Stimulated activated naive CD8-positive, alpha-beta T cell treated with anti-CD3 and anti-CD28 coated beads, Interleukin-15, amount 100 ng/mL, for 72 hours (primary cell): ENCODE measurements around the gene KDSR.

Source experiments
- ATAC-seq: fragments of 150-1000 bp; cut with Tn5 transposase; 2 replicates; pipeline ENCODE4 v1.10.0; 2021; ENCODE audit warnings: mild to moderate bottlenecking, moderate library complexity
- DNase-seq, 2 donors: peaks; one replicate each; pipeline ENCODE4 v3.0.0; 2021 to 2022
- H3K27ac Mint-ChIP-seq, 2 donors: one replicate each; pipeline ENCODE4 v1.8.0; 2022; ENCODE audit warnings: mild to moderate bottlenecking in 2 of 2, mixed read lengths in 2 of 2, moderate library complexity in 2 of 2
- H3K27me3 Mint-ChIP-seq: one replicate; pipeline ENCODE4 v1.8.0; 2022; ENCODE audit warnings: mixed read lengths
- H3K4me1 Mint-ChIP-seq: one replicate; pipeline ENCODE4 v1.8.0; 2022; ENCODE audit warnings: mild to moderate bottlenecking, mixed read lengths
- H3K4me3 Mint-ChIP-seq, 2 donors: one replicate each; pipeline ENCODE4 v1.8.0; 2022; ENCODE audit warnings: mild to moderate bottlenecking in 2 of 2, mixed read lengths in 2 of 2, moderate library complexity in 1 of 2
- H3K9me3 Mint-ChIP-seq, 2 donors: one replicate each; pipeline ENCODE4 v1.8.0; 2022; ENCODE audit warnings: mixed read lengths in 2 of 2

Gene KDSR, protein sequence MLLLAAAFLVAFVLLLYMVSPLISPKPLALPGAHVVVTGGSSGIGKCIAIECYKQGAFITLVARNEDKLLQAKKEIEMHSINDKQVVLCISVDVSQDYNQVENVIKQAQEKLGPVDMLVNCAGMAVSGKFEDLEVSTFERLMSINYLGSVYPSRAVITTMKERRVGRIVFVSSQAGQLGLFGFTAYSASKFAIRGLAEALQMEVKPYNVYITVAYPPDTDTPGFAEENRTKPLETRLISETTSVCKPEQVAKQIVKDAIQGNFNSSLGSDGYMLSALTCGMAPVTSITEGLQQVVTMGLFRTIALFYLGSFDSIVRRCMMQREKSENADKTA

DNA sequence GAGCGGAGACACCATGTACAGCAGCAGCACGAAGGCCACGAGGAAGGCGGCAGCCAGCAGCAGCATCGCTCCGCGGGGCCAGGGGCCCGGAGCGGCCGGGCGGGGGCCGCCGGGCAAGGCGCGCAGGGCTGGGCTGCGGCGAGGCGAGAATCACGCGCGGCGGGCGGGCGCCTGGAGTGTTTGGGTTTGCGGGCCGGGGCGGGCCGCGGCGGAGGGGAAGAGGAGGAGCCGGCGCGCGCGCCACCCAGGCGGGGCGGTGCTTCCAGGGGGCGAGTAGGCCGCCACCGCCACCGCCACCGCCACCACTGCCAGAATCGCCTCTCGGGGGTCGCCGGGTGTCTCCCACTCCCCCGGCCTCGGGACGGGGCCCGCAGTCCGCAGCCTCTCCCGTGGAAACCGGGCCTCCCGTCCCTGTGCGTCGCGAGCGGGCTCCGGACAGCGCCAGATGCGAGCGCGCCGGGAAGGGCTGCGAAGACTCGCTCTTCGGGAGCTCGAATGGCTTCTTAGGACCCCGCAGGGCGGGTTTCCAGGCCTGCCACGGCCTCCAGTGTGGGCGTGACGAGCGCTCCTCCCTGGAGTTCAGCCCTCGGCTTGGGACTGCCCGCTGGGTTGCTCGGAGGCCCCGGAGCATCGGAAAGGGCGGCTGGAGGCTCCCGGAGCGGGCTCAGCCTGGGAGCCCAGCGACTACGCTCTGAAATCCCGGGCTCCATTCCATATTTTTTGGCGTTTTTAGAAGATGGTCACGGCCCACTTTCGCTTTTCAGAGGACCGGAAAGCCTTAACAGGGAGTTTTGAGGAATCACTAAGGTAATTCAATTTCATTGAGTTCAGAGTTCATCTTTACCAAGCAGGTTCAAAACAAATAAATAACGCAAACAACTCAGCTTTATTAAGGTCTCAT lies at the start of gene KDSR:
Gene KDSR (minus strand): TSS at position 154 of the 901 bp plus-strand sequence. CDS start 88 bp downstream, at position 66.
- peak; percentile 83 to 85 for DNase-seq
- Mint-ChIP-seq H3K4me3 (peak within 1 kb of the TSS; percentile 93 to 97), H3K9me3 (peaks cover 8 to 14% of the 10 kb centered on the region in 2 donors), H3K27me3 (no peaks in the 10 kb centered on the region), H3K27ac (peak within 1 kb of the TSS; percentile 88 to 92), H3K4me1 (peaks cover 41% of the 10 kb centered on the region)
- peak; percentile 88 for ATAC-seq

DNA sequence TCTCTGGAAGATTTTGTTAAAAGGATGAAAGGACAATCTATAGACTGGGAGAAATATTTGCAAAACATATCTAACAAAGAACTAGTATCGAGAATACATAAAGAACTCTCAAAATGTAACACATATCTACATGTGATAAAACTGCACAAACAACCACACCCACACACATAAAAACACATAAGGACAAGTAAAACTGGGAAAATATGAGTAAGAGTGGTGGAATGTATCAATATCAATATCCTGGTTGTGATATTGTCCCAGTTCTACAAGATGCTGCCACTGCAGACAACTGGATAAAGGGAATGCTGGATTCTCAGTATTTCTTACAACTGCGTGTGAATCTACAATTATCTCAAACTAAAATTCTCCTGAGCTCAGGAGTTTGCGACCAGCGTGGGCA lies 45.9 kb upstream of the KDSR start:
- no peak overlapping the region for H3K4me3 Mint-ChIP-seq
- no peak overlapping the region for H3K27ac Mint-ChIP-seq
- ATAC-seq (no peak), DNase-seq (no peak)
- peaks cover 47% of the 10 kb centered on the region for H3K4me1 Mint-ChIP-seq
- no peaks in the 10 kb centered on the region for H3K27me3 Mint-ChIP-seq
- no peaks in the 10 kb centered on the region for H3K9me3 Mint-ChIP-seq

DNA sequence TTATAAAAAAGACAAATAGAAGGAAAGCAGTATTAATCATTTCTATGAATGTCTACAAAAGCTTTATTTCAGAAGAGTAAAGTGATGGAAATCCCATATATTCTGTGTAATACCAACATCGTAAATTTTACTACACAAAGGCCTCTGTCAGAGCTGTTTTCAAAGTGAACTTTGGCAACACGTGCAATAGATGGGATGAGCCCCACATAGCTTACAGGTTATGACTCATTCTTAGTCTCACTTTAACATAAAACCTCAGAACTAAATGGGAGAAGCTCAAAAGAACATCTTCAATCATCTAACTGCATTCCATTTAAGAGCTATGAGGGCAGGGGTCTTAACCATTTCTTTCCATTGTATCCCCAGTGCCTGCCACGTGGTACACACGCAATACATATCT lies 43.8 kb upstream of the KDSR start:
- H3K4me3 Mint-ChIP-seq: no peak overlapping the region
- no peaks in the 10 kb centered on the region for H3K9me3 Mint-ChIP-seq

DNA sequence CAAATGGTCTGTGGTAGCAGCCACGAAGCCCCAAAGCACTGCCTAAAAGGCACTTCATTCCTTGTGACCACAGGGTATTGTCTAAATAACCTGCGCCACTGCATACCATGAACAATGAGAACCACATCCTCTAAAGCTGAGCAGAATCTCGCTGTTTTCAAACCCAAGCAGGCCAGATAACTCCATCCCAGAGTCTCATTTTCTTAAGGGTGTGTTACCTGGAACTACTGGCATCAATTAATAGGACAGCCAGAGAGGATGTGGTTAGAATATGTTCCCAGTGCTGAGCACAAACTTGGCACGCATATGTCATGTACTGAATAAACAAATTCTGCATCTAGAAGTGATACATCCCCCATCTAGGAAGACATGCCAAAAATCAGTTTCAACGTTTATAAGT lies 42.3 kb upstream of the KDSR start:
- H3K4me3 Mint-ChIP-seq: no peak overlapping the region
- no peaks in the 10 kb centered on the region for H3K9me3 Mint-ChIP-seq
- H3K27me3 Mint-ChIP-seq: no peaks in the 10 kb centered on the region
- ATAC-seq (peak; percentile 80), DNase-seq (no peak)
- peaks cover 47% of the 10 kb centered on the region for H3K4me1 Mint-ChIP-seq
- no peak overlapping the region for H3K27ac Mint-ChIP-seq

More for the DNA sequence above, 43.8 kb upstream of the KDSR start:
- ATAC-seq: peak; percentile 81
- H3K4me1 Mint-ChIP-seq: peaks cover 47% of the 10 kb centered on the region
- peak overlapping the region; percentile 15 to 60 for H3K27ac Mint-ChIP-seq
- H3K27me3 Mint-ChIP-seq: no peaks in the 10 kb centered on the region
- DNase-seq: no peak

DNA sequence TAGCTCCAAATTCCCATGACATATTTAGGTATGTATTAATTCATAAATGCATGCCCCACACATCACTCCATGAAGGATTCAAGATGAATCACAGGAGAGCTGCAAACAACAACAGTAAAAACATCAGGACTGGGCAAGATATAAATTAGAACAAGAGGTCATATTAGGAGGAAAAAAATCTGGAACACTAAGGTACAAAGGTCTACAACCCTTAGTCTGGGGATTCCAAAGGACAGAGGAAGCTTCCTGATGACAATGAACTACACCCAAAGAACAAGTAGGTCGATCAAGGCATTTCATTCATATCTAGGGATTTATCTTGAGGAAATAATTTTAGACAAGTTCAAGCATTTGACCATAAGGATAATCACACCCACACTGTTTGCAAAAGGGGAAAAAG lies 40.7 kb upstream of the KDSR start:
- H3K4me1 Mint-ChIP-seq: peaks cover 34% of the 10 kb centered on the region
- ATAC-seq: no peak
- H3K4me3 Mint-ChIP-seq: no peak overlapping the region
- no peak for DNase-seq
- H3K9me3 Mint-ChIP-seq: no peaks in the 10 kb centered on the region
- H3K27me3 Mint-ChIP-seq: no peaks in the 10 kb centered on the region
- H3K27ac Mint-ChIP-seq: peak overlapping the region in 1 of 2 donors; percentile 68

DNA sequence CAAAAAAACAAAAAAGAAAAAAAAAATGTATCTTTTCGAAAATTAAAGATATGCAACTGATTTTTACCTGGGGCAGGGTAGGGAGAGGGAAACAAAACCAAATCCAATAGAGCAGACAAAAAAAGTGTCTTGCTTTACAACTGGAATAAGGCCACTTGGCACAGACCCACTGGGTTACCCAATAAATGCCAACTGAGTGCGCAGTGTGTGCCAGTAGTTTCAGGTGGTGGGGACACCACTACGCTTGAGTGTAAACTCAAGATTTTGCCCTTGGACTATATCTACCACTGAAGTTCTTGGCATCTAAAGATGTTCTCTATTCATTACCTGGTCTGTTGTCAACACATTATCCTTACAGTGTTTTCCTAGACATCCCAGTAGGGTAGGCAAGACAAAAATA lies 39.0 kb upstream of the KDSR start:
- Mint-ChIP-seq H3K27me3 (no peaks in the 10 kb centered on the region), H3K4me3 (no peak overlapping the region), H3K9me3 (no peaks in the 10 kb centered on the region), H3K4me1 (peaks cover 29% of the 10 kb centered on the region), H3K27ac (no peak overlapping the region)
- DNase-seq (no peak), ATAC-seq (no peak)

DNA sequence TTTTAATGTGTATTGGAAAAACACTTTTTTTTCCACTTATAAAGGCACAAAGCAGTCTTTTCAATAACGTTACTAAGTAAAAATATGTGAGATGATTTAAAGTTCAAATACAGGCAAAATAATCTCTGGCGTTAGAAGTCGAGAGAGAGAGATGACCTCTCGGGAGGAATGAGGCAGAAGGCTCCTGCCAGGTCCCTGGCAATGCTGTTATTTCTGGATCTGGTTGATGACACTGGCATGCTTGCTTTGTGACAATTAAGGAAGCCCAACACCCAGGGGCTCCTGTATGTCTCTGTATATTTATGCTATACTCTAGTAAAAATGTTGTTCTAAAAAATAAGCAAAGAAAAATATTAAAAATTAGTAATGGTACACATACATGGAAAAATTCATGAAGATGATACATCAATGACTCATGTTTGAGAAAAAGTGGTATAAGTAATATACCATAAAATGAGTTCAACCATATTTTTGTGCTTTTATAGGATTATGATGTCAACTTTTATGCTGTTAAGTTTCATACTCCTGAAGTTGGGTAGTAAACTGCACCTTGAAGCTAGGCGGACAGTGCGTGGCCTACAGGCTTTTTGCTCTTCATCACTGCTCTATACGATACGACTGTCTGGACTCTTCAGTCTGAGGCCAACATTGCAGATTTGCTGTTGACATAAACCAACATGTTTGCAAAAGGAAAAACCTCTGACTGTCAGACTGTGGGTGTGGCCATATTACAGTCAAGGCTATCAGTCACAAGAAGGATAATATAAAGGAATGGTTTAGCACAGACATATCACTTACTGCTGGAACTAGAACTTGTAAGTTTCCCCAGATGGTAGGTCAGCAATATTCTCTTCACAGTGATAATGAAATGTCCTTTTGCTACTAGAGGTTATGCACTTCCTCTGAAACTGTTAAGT lies 35.5 kb upstream of the KDSR start:
- DNase-seq: no peak
- Mint-ChIP-seq H3K4me3 (no peak overlapping the region), H3K9me3 (no peaks in the 10 kb centered on the region), H3K27ac (peak overlapping the region in 1 of 2 donors; percentile 59), H3K4me1 (peaks cover 11% of the 10 kb centered on the region), H3K27me3 (no peaks in the 10 kb centered on the region)
- ATAC-seq: no peak

DNA sequence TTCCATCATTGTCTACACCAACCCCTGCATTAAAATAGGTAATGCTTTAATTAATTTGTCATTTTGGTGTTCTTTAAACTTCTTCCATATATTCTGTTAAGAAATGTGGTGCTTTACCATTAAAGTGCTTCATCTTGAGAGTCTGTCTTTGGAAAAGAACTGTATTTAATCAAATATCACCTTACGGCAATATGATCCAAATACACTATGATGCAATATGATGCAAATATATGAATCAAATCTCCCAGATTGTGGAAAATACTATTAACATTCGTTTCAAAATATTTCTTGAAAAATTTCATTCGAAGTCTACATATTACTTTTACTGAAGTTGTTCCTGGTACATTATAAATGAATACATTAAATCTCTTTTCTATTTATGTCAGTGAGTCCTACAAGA lies 32.3 kb upstream of the KDSR start:
- H3K4me1 Mint-ChIP-seq: peaks cover 11% of the 10 kb centered on the region
- no peak for ATAC-seq
- H3K9me3 Mint-ChIP-seq: no peaks in the 10 kb centered on the region
- no peaks in the 10 kb centered on the region for H3K27me3 Mint-ChIP-seq
- no peak overlapping the region for H3K27ac Mint-ChIP-seq
- H3K4me3 Mint-ChIP-seq: no peak overlapping the region
- no peak for DNase-seq

DNA sequence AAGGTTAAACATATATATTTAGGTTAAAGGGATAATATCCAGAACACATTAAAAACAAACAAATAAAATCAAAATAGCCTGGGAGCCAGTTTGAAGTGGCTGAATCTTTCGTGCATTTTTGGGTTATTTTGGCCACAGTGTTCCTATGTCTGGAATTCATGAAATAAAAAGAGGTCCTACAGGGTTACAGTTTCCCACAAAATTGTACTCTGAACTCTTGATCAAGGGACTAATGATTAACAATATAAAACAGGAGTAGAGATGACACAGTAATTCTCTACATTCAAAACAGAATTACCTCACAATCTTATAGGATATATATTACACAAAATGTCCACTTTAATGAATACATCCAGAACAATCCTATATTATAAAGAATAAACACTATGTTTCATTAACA lies 30.3 kb upstream of the KDSR start:
- H3K27ac Mint-ChIP-seq: no peak overlapping the region

DNA sequence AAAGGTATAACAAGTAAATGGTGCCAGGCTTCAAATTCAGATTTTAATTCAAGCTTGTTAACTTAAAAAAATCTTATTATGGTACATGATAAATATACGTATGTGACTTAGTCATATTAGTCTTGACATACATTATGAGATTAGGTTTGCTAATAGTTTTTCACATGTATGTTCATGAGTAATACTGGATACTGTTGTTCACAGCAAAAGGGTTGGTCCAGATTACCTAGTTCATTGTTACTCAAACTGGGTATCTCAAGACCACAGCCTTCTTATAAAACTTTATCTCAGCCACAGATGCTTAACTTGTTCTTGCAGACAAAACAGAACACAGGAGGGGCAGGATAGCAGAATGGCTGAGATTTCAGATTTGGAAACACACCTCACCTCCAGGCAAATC lies 28.5 kb upstream of the KDSR start:
- ATAC-seq: no peak
- no peaks in the 10 kb centered on the region for H3K9me3 Mint-ChIP-seq

More for the DNA sequence above, 30.3 kb upstream of the KDSR start:
- Mint-ChIP-seq H3K27me3 (no peaks in the 10 kb centered on the region), H3K9me3 (no peaks in the 10 kb centered on the region), H3K4me3 (no peak overlapping the region), H3K4me1 (peaks cover 11% of the 10 kb centered on the region)
- no peak for ATAC-seq
- DNase-seq: no peak

DNA sequence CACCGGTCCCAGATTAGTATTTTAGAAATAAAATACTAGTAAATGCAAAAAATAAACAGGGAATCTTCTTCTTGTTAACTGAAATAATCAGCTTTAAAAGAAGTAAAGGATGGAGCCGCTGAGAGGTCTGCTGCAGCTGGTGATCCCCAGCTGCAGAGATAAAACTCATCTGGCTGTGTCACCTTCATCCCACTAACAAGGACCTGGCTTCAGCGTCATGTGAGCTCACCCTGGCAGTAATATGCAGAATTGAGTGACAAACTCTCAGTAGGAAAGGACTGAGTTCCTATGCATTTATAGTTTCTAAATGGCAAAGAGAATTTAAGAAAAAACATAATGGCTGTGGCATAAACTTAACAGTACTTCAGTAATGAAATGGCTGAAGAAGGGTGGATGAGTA lies 27.9 kb upstream of the KDSR start:
- H3K4me1 Mint-ChIP-seq: peaks cover 2% of the 10 kb centered on the region
- H3K4me3 Mint-ChIP-seq: no peak overlapping the region
- H3K27me3 Mint-ChIP-seq: no peaks in the 10 kb centered on the region
- DNase-seq (no peak), ATAC-seq (no peak)
- no peak overlapping the region for H3K27ac Mint-ChIP-seq
- H3K9me3 Mint-ChIP-seq: no peaks in the 10 kb centered on the region

More for the DNA sequence above, 28.5 kb upstream of the KDSR start:
- no peak for DNase-seq
- H3K4me1 Mint-ChIP-seq: peaks cover 7% of the 10 kb centered on the region
- no peak overlapping the region for H3K4me3 Mint-ChIP-seq
- no peaks in the 10 kb centered on the region for H3K27me3 Mint-ChIP-seq
- no peak overlapping the region for H3K27ac Mint-ChIP-seq

DNA sequence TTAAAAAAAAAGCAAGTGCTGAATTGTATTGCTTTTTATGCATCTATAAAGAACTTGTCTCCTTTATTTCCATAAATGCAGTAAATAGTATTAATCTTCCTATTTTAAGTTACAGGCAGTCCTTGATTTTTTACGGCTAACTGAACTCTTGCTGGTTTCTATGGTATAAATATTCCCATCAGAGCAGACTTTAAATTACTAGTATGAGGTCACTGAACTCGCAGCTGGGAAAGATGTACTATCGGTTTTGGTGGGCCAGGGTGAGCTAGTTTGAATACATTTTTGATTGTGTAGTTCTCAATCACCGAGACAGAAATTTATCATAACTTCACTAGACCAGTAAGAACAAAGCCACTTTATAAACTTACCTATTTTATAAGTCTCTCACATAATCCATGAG lies 20.9 kb upstream of the KDSR start:
- Mint-ChIP-seq H3K4me3 (no peak overlapping the region), H3K4me1 (no peaks in the 10 kb centered on the region), H3K27ac (no peak overlapping the region), H3K9me3 (peaks cover 0 to 6% of the 10 kb centered on the region in 2 donors), H3K27me3 (no peaks in the 10 kb centered on the region)
- ATAC-seq: no peak
- no peak for DNase-seq

DNA sequence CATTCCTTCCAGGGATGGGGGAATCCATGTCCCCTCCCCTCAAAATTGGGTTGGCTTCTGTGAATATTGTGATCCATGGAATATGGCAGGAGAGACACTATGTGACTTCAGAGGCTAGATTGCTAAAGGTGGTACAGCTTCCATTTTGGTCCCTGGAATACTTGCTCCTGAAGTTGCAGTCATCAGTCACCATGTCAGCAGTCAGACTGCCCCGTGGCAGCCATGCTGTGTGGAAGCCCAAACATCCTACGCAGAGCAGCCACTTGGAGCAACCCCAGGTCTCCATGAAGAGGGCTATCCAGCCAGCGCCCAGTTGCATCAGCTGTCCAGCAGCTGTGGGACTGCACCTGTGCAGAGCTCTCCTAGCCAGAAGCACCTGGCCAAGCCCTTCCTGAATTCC lies 15.8 kb upstream of the KDSR start:
- H3K9me3 Mint-ChIP-seq: peaks cover 0 to 6% of the 10 kb centered on the region in 2 donors
- no peak for ATAC-seq

DNA sequence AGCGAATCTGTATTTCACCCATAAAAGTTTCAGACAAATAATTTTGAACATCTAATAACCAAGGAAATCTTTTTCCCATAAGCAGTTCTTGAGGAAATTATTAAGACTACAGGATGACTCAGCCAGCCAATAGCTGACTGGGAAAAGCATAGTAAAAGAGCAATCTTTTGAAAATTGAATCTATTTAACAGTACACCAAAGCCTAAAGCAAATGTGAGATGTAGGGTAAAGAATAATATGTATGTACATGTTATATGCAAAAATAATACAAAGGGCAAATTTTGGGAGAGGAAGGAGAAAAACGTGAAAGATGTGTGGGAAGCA lies 12.6 kb upstream of the KDSR start:
- peaks cover 37% of the 10 kb centered on the region for H3K4me1 Mint-ChIP-seq
- DNase-seq (no peak), ATAC-seq (no peak)
- peak overlapping the region in 1 of 2 donors; percentile 85 for H3K27ac Mint-ChIP-seq
- peak overlapping the region in 1 of 2 donors; percentile 1 for H3K4me3 Mint-ChIP-seq
- no peaks in the 10 kb centered on the region for H3K27me3 Mint-ChIP-seq
- peaks cover 8 to 19% of the 10 kb centered on the region in 2 donors for H3K9me3 Mint-ChIP-seq

More for the DNA sequence above, 15.8 kb upstream of the KDSR start:
- Mint-ChIP-seq H3K27me3 (no peaks in the 10 kb centered on the region), H3K4me3 (no peak overlapping the region), H3K27ac (peak overlapping the region in 1 of 2 donors; percentile 36), H3K4me1 (peaks cover 25% of the 10 kb centered on the region)
- no peak for DNase-seq

DNA sequence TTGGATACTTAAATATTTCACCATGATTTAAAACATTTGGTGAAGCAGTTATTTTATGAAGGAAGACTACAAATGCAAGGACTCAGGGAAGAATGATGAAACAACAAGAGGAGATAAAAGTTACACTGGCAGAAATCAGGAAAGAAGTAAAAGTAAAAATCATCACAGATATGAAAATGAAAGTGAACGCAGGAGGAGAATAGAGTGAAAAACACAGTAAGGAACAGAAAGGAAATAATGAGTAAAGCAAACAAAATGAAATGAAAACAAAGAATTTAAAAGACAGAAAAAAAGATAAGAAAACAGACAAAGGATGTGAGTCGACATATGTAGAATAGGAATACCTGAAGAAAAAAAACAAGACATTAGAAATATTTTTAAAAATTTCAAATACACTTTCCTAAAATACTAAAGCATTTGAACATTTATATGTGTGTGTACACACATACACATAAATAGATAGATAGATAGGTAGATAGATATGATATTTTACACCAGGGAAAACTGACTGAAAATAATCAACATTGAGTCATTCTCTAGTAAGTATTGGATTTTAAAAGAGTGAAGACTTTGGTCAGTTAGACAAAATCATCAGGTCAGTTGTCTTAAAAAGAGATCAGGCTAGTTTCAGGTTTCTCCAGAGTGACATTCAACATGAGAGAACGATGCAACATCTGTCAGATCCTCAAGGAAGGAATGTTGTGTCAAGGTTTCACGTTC lies 12.1 kb upstream of the KDSR start:
- peaks cover 8 to 19% of the 10 kb centered on the region in 2 donors for H3K9me3 Mint-ChIP-seq
- H3K27ac Mint-ChIP-seq: peak overlapping the region; percentile 62 to 77
- H3K4me3 Mint-ChIP-seq: peak overlapping the region; percentile 58 to 70
- no peaks in the 10 kb centered on the region for H3K27me3 Mint-ChIP-seq
- no peak for DNase-seq
- peaks cover 37% of the 10 kb centered on the region for H3K4me1 Mint-ChIP-seq
- no peak for ATAC-seq
